Stimulated activated naive B cell treated with anti-CD40 and anti-IgM and Interleukin-4, amounts not matched to agents 10 μg/mL and 1 μg/mL and 100 μg/mL, for 72 hours (primary cell): Measurements from ENCODE around the gene ERFE.

Source experiments
- ATAC-seq, 2 donors: fragments of 150-1000 bp; cut with Tn5 transposase; replicated peaks; 2 replicates each; pipeline ENCODE4 v1.10.0; 2021; ENCODE audit warnings: moderate library complexity in 1 of 2
- DNase-seq: peaks from one replicate; pipeline ENCODE4 v3.0.0; 2021
- H3K27ac Mint-ChIP-seq: one replicate; pipeline ENCODE4 v1.8.0; 2022; ENCODE audit warnings: mild to moderate bottlenecking, mixed read lengths
- H3K27me3 Mint-ChIP-seq, 2 donors: one replicate each; pipeline ENCODE4 v1.8.0; 2022; ENCODE audit warnings: mixed read lengths in 2 of 2
- H3K36me3 Mint-ChIP-seq, 2 donors: one replicate each; pipeline ENCODE4 v1.8.0; 2022; ENCODE audit warnings: mixed read lengths in 2 of 2, mild to moderate bottlenecking in 1 of 2
- H3K4me1 Mint-ChIP-seq, 2 donors: one replicate each; pipeline ENCODE4 v1.8.0; 2022; ENCODE audit warnings: mixed read lengths in 2 of 2, mild to moderate bottlenecking in 1 of 2
- H3K4me3 Mint-ChIP-seq, 2 donors: one replicate each; pipeline ENCODE4 v1.8.0; 2022; ENCODE audit warnings: mild to moderate bottlenecking in 2 of 2, mixed read lengths in 2 of 2, moderate library complexity in 1 of 2
- H3K9me3 Mint-ChIP-seq, 2 donors: one replicate each; pipeline ENCODE4 v1.8.0; 2022; ENCODE audit warnings: mixed read lengths in 2 of 2, mild to moderate bottlenecking in 1 of 2

The ERFE gene

DNA sequence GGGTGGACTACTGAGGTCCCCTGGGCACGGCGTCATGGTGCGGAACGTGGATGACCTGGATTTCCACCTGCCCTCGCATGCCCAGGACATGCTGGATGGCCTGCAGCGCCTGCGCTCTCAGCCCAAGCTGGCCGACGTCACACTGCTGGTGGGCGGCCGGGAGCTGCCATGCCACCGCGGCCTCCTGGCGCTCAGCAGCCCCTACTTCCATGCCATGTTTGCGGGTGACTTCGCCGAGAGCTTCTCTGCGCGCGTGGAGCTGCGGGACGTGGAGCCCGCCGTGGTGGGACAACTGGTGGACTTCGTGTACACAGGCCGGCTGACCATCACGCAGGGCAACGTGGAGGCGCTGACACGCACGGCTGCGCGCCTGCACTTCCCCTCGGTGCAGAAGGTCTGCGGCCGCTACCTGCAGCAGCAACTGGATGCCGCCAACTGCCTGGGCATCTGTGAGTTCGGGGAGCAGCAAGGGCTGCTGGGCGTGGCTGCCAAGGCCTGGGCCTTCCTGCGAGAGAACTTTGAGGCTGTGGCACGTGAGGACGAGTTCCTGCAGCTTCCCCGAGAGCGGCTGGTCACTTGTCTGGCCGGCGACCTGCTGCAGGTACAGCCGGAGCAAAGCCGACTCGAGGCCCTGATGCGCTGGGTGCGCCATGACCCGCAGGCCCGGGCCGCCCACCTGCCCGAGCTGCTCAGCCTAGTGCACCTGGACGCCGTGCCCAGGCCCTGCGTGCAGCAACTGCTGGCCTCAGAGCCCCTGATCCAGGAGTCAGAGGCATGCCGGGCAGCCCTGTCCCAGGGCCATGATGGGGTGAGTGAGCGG lies 17.8 kb upstream of the ERFE start:
- Mint-ChIP-seq H3K4me3 (no peak overlapping the region), H3K27me3 (peaks cover 0 to 8% of the 10 kb centered on the region in 2 donors), H3K9me3 (no peaks in the 10 kb centered on the region), H3K4me1 (peaks cover 9 to 47% of the 10 kb centered on the region in 2 donors), H3K36me3 (no peaks in the 10 kb centered on the region), H3K27ac (no peak overlapping the region)
- DNase-seq (no peak), ATAC-seq (no peak)

DNA sequence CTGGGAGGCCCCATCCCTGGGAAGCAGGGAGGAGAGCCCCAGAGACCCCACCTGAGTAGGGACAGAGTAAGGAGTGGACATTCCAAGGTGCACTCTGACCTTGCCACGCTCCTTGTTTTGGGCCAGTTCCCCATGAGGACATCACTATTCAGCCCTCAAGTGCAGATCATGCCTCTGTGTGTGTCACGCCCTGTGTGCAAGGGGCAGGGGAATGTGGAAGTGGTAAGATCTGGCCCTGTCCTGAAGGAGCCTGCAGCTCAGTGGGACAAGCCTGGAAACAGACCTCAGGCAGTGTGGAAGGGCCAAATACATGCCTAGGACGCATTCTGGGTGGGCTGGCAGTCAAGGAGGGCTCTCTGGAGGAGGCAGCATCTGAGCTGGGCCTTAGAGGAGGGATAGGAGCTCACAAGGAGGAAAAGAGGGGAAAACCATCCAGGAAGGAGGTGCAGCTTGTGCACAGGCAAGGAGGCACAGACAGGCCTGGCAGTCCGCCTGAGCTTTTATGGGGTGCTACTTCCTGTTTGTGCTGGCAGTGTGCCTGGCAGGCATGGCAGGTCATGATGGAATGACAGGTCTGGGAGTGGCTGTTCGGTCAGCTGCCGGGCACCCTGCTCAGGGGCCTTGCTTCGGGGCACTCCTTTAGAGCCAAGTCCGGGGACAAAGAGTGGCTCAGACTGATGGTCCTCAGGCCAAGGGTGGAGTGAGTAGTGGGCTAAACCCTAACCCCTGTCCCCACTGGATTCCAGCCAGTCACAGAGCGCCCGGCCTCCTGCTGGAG lies 17.0 kb upstream of the ERFE start:
- Mint-ChIP-seq H3K27me3 (peaks cover 0 to 8% of the 10 kb centered on the region in 2 donors), H3K4me3 (no peak overlapping the region), H3K36me3 (no peaks in the 10 kb centered on the region), H3K4me1 (peaks cover 9 to 47% of the 10 kb centered on the region in 2 donors), H3K27ac (no peak overlapping the region), H3K9me3 (no peaks in the 10 kb centered on the region)
- ATAC-seq (no peak), DNase-seq (no peak)

DNA sequence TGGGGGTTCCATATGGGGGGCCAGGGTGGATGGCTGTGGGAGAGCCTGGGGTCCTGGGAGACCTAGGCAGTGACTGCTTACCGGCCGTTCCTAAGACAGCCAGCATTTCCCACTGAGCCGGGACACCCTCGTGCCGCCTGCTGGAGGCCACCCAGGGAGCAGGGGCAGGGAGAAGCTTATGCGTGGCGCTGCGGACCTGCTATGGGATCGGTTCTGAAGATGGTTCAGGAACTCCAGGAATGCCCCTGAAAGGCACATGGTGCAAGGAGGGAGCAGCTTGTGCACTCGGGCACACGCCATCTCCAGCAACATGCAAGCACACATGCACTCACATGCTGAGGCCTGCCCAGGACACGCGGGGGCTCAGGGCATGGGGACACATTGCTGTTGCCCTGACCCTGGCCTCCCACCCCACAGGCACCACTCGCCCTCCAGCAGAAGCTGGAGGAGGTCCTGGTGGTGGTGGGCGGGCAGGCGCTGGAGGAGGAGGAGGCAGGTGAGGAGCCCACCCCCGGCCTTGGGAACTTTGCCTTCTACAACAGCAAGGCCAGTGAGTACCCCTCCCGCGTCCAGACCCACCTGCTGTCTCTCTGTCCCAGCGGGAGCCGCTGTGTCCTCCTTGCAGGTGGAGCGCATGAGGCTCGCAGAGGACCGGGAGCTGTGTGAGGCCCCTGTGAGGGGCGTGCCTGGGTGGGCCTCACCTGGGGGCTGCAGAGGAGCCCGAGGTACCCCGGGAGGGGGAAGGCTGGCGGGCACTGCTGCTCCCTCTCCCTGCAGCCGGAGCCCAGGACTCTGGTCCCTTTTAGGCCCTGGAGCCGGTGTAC lies 16.2 kb upstream of the ERFE start:
- ATAC-seq (no peak), DNase-seq (no peak)
- H3K27me3 Mint-ChIP-seq, result peaks cover 0 to 8% of the 10 kb centered on the region in 2 donors
- peaks cover 9 to 46% of the 10 kb centered on the region in 2 donors for H3K4me1 Mint-ChIP-seq
- H3K4me3 Mint-ChIP-seq, result no peak overlapping the region
- no peaks in the 10 kb centered on the region for H3K36me3 Mint-ChIP-seq
- no peaks in the 10 kb centered on the region for H3K9me3 Mint-ChIP-seq
- H3K27ac Mint-ChIP-seq, result no peak overlapping the region

DNA sequence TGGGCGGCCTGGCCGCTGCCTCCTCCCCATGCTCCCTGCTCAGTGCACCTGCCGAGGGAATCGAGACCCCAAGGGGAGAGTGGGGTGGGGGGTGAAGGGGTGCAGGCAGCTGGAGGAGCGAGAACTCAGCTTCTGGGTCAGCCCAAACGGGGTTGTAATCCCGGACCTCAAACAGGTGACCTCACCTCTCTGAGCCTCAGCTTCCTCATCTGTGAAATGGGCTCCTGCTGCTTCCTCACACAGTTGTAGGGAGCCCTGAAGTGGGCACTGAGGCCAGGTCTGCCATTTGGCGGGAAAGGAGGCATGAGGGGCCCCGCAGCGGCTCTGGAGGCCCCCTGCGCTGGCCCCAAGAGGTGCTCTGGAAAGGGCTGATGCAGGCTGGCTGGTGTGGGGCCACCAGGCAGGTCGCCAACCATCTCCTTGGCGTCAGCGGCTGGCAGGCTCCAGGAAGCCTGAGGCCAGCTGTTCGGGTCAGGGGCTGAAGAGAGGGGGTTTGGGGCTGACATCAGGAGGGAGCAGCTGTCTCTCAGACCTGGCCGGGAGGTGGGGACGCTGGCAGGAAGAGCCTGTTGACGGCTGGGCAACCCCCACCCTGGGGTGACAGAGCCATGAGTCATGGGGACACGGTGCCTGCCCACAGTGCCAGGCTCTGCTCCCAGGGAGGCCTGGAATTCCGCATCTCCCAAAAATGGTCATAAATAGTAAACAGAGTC lies 15.4 kb upstream of the ERFE start:
- no peak for DNase-seq
- Mint-ChIP-seq H3K27me3 (peaks cover 0 to 8% of the 10 kb centered on the region in 2 donors), H3K36me3 (no peaks in the 10 kb centered on the region), H3K27ac (no peak overlapping the region), H3K4me3 (no peak overlapping the region), H3K9me3 (no peaks in the 10 kb centered on the region), H3K4me1 (peaks cover 9 to 39% of the 10 kb centered on the region in 2 donors)
- ATAC-seq, result no peak

DNA sequence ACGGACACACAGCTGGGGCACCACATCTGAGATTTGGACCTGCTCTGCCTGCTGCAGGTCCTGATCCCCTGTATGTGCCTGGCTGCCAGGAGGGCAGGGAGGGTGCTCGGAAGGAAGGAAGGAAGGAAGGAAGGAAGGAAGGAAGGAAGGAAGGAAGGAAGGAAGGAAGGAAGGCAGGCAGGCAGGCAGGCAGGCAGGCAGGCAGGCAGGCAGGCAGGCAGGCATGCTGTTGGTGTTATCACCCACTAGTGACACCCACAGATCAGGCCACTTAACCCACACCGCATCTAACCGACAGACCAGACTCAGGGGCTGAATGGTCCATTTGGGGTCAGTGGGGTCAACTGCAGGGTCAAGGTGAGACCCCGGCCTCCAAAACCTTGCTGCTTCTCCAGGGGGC lies 14.5 kb upstream of the ERFE start:
- Mint-ChIP-seq H3K27ac (no peak overlapping the region), H3K36me3 (no peaks in the 10 kb centered on the region), H3K4me1 (peaks cover 9 to 30% of the 10 kb centered on the region in 2 donors), H3K9me3 (no peaks in the 10 kb centered on the region), H3K4me3 (no peak overlapping the region), H3K27me3 (peaks cover 0 to 8% of the 10 kb centered on the region in 2 donors)
- ATAC-seq (no peak), DNase-seq (no peak)

DNA sequence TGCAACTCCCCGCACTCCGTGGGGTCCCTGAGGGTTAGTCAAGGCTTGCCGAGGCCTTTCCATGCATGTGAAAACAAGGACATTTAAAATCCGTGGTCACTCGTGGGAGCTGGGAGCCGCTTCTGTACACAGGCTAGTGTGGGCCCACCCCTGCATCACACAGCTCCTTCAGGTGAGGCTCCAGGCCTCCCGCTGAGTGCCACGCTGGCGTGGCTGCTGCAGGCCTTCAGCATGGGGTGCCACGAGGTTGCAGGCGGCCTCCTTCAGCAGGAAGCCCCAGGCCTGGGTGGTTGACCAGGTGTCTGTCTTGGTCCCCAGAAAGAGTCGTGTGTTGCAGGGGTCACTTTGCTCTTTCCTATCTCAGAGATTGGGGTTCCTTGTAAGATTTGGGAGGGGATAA lies 13.7 kb upstream of the ERFE start:
- H3K4me1 Mint-ChIP-seq, result peaks cover 9 to 24% of the 10 kb centered on the region in 2 donors
- no peak for ATAC-seq
- DNase-seq, result no peak
- H3K27me3 Mint-ChIP-seq, result peaks cover 0 to 8% of the 10 kb centered on the region in 2 donors
- no peaks in the 10 kb centered on the region for H3K36me3 Mint-ChIP-seq
- no peaks in the 10 kb centered on the region for H3K9me3 Mint-ChIP-seq
- H3K4me3 Mint-ChIP-seq, result no peak overlapping the region
- no peak overlapping the region for H3K27ac Mint-ChIP-seq

DNA sequence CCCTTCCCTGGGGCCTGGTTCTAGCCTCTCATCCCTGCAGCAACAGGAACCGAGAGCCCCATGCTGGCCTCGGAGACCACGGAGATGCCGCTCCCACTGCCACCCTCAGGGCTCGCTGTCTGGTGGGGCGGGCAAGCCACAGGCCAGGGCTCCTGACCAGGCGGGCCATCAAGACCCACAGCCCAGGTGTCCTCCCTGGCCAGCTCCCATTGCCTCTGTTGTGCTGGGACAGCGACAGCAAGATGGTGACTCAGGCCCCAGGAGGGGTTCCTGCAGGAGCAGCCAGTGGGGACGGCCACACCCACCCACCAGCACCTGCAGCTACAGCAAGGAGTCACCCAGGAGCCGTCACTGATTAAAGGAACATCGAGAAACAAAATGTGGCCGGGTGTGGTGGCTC lies 12.9 kb upstream of the ERFE start:
- Mint-ChIP-seq H3K4me3 (no peak overlapping the region), H3K27ac (no peak overlapping the region), H3K9me3 (no peaks in the 10 kb centered on the region), H3K36me3 (no peaks in the 10 kb centered on the region), H3K27me3 (peaks cover 0 to 8% of the 10 kb centered on the region in 2 donors), H3K4me1 (peaks cover 9 to 24% of the 10 kb centered on the region in 2 donors)
- DNase-seq (no peak), ATAC-seq (no peak)

DNA sequence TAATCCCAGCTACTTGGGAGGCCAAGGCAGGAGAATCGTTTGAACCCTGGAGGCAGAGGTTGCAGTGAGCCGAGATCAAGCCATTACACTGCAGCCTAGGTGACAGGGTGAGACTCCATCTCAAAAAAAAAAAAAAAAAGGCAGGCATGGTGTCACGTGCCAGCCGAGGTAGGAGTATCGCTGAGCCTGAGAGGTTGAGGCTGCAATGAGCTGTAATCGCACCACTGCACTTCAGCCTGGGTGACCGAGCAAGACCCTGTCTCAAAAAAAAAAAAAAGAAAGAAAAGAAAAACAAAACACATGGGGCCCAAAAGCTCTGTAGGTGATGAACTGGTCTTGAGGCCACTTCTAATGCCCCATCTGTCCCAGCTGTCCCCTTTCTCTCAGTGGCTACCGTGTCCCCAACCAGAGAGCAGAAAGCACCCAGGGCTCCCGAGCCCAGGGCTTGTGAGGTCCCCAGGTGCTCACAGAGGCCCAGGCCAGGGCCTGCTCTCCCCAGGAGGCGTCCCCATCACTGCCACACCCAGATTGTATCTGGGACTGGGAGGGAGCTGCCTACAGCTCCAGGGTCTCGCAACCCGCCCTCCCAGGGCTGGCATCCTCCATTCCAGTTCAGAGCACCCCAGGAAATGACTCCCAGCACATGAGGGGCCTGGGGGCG lies 11.8 kb upstream of the ERFE start:
- no peak for ATAC-seq

DNA sequence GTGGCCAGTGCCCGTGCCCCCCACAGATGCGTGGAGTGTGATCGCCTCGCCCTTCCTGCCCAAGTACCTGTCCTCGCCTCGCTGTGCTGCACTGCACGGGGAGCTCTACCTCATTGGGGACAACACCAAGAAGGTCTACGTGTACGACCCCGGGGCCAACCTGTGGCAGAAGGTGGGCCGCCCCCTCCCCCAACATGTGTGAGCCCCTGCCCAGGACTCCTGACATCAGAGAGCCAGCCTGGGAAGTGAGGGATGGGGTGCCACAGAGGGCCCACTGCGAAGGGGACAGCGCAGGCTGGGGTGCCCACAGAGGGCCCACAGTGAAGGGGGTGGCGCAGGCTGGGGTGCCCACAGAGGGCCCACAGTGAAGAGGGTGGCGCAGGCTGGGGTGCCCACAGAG lies 9.8 kb upstream of the ERFE start:
- Mint-ChIP-seq H3K27me3 (no peaks in the 10 kb centered on the region), H3K4me1 (peaks cover 2 to 4% of the 10 kb centered on the region in 2 donors), H3K9me3 (peaks cover 0 to 1% of the 10 kb centered on the region in 2 donors), H3K27ac (no peak overlapping the region), H3K4me3 (no peak overlapping the region), H3K36me3 (peaks cover 0 to under 1% of the 10 kb centered on the region in 2 donors)
- no peak for DNase-seq
- no peak for ATAC-seq

More for the DNA sequence above, 11.8 kb upstream of the ERFE start:
- DNase-seq, result no peak
- H3K27ac Mint-ChIP-seq, result peak overlapping the region; percentile 44
- H3K36me3 Mint-ChIP-seq, result no peaks in the 10 kb centered on the region
- peaks cover 0 to 2% of the 10 kb centered on the region in 2 donors for H3K27me3 Mint-ChIP-seq
- peaks cover 6 to 14% of the 10 kb centered on the region in 2 donors for H3K4me1 Mint-ChIP-seq
- H3K4me3 Mint-ChIP-seq, result no peak overlapping the region
- no peaks in the 10 kb centered on the region for H3K9me3 Mint-ChIP-seq

DNA sequence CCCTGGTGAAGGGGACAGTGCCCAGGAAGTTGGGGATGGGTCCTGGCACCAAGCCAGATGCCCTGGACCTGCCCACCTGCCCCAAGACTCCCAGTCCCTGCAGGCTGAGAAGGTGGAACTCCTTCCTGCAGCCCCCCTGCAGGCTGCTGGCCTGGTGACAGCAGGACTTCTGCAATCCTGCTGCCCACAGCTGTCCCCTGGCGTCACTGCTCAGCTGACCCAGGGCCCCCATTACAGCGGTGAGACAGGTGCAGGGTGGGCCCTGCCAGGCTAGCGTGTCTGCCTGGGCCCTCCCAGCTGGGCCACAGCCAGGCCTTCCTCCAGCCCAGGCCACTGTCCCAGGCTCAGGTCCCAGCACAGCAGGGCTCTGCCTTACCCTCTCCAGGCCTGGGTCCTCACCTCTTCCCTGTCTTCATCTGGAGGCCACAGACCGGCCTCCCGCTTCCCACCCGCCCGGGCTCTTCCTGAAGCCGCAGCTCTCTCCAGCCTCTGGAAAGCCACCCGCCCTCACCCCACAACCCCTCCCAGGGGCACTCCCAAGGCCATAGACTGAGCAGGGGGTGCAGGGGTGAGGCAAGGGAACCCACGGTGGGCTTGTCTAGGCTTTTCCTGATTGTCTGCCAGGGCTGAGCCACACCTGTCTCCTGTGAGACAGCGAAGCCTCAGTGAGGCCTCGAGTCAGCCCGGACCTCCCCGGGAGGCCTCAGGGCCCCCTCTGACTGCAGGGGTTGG lies 8.8 kb upstream of the ERFE start:
- no peaks in the 10 kb centered on the region for H3K27me3 Mint-ChIP-seq
- H3K9me3 Mint-ChIP-seq, result peaks cover 0 to 5% of the 10 kb centered on the region in 2 donors
- no peak overlapping the region for H3K27ac Mint-ChIP-seq
- no peak overlapping the region for H3K4me3 Mint-ChIP-seq
- no peak for DNase-seq
- peaks cover 0 to 2% of the 10 kb centered on the region in 2 donors for H3K36me3 Mint-ChIP-seq
- no peaks in the 10 kb centered on the region for H3K4me1 Mint-ChIP-seq
- no peak for ATAC-seq

DNA sequence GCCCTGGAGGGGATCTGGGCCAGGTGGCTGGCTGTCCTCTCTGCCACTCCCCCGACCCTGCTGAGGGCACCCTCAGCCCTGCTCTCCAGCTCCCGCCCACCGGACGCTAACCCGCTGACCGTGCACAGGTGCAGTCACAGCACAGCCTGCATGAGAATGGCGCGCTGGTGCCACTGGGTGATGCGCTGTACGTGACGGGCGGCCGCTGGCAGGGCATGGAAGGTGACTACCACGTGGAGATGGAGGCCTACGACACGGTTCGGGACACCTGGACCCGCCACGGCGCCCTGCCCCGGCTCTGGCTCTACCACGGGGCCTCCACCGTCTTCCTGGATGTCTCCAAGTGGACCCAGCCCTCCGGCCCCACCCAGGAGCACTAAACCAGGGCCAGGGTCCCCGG lies 8.1 kb upstream of the ERFE start:
- no peak overlapping the region for H3K27ac Mint-ChIP-seq
- H3K36me3 Mint-ChIP-seq, result peaks cover 0 to 2% of the 10 kb centered on the region in 2 donors
- no peaks in the 10 kb centered on the region for H3K4me1 Mint-ChIP-seq
- peaks cover 0 to 5% of the 10 kb centered on the region in 2 donors for H3K9me3 Mint-ChIP-seq
- H3K27me3 Mint-ChIP-seq, result no peaks in the 10 kb centered on the region
- no peak overlapping the region for H3K4me3 Mint-ChIP-seq
- DNase-seq (no peak), ATAC-seq (no peak)

DNA sequence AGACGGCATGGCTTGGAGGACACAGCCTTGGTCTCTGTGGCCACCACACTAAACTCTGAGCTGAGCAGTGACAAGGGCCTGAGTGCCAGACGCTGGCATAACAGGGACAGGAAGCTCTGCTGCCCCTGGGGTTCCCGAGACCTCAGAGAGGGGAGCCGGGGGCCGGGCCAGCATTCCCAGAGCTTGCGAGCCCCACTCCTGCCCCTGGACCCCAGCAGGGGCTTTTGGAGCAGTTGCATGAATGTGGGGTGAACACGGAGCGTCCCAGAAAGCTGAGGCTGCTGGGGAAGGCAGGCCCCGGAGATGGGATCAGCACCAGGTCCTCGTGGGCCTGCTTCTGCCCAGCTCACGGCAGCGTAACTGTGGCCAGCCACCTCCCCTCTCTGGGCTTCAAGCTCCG lies 7.6 kb upstream of the ERFE start:
- Mint-ChIP-seq H3K27ac (no peak overlapping the region), H3K4me3 (no peak overlapping the region), H3K9me3 (peaks cover 0 to 5% of the 10 kb centered on the region in 2 donors), H3K4me1 (no peaks in the 10 kb centered on the region), H3K27me3 (no peaks in the 10 kb centered on the region), H3K36me3 (peaks cover 0 to 2% of the 10 kb centered on the region in 2 donors)
- DNase-seq (no peak), ATAC-seq (no peak)
